Ishikawa (cell line): ENCODE measurements around the gene COMMD1.

Experiments used
- EGR1 ChIP-seq: IDR thresholded peaks from 2 replicates; pipeline ENCODE4 v1.6.1; 2012
- NFIC ChIP-seq: IDR thresholded peaks from 2 replicates; pipeline ENCODE4 v1.6.1; 2012
- RAD21 ChIP-seq: IDR thresholded peaks from 2 replicates; pipeline ENCODE4 v1.6.1; 2012; ENCODE audit warnings: low read depth
- TAF1 ChIP-seq: IDR thresholded peaks from 2 replicates; pipeline ENCODE4 v1.6.1; 2012; ENCODE audit warnings: low read depth, mild to moderate bottlenecking
- TEAD4 ChIP-seq: IDR thresholded peaks from 2 replicates; pipeline ENCODE4 v1.6.1; 2012
- YY1 ChIP-seq: IDR thresholded peaks from 2 replicates; pipeline ENCODE4 v1.6.1; 2012; ENCODE audit warnings: low read depth

DNA sequence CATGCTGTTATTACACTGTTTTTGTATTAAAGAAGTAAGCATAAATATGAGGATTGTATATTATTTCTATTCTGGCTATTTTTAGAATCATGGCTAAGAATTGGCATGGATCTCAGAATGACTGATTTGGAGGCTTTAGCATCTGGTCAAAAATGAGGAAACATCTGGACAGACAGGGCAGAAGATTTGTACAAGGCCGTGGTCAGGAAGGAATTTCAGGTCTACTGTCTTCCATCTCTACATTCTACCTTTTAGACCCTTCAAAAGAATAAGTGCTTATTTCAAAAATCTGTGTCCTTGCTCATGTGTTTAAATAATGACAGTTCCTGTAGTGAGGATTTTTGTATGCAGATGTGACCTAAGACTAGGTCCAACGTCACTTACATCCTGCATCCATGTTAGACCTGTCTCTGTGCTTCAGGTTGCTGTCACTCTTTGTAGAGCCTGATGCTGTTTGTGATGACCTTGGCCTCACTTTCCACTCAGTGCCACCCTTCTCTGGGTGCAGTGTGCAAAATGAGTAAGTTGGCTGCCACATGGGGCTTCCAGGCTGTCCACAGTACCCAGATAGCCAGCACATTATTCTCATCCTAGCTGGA lies 235.8 kb downstream of the COMMD1 start:
- TF ChIP-seq TAF1 = no peak
- TF ChIP-seq YY1 = no peak
- TF ChIP-seq TEAD4 = no peak
- TF ChIP-seq RAD21 = no peak
- TF ChIP-seq EGR1 = no peak
- TF ChIP-seq NFIC = no peak
